GM12875 (cell line): ENCODE results near the gene UNC5B.
"Not testable (repeated sequence)": the region's sequence is repeated elsewhere in the genome, so short reads cannot be mapped to it uniquely, and the experiment has no call there.

ENCODE experiments used
- H3K4me3 ChIP-seq: one replicate; pipeline ENCODE4 v1.5.1; 2011; ENCODE audit warnings: low read depth, low read length, control low read depth
- CTCF ChIP-seq: IDR thresholded peaks from 2 replicates; pipeline ENCODE4 v1.5.1; 2011; ENCODE audit warnings: low read depth, mild to moderate bottlenecking, control low read depth, inconsistent platforms, low read length, moderate library complexity, borderline replicate concordance; ENCODE audit not compliant: insufficient read depth

UNC5B gene

GRCh38 chr10:71295641-71296040 is 83.3 kb downstream of the UNC5B start:
- H3K4me3 ChIP-seq: no peak overlapping the region
- TF ChIP-seq CTCF: no peak

- H3K4me3 ChIP-seq: no peak overlapping the region
- no peak for TF ChIP-seq CTCF
Measured at GRCh38 chr10:71296086-71296485, 83.7 kb downstream of the UNC5B start.

- not testable (repeated sequence) for H3K4me3 ChIP-seq
Measured at GRCh38 chr10:71296811-71297210, 84.4 kb downstream of the UNC5B start.

- TF ChIP-seq CTCF: no peak
- no peak overlapping the region for H3K4me3 ChIP-seq
Measured at GRCh38 chr10:71297343-71297742, 85.0 kb downstream of the UNC5B start.

- no peak overlapping the region for H3K4me3 ChIP-seq
Measured at GRCh38 chr10:71299071-71299785, 86.9 kb downstream of the UNC5B start.

GRCh38 chr10:71300555-71301370 is 88.4 kb downstream of the UNC5B start:
- no peak overlapping the region for H3K4me3 ChIP-seq
- TF ChIP-seq CTCF: no peak

More at GRCh38 chr10:71299071-71299785, 86.9 kb downstream of the UNC5B start:
- no peak for TF ChIP-seq CTCF

GRCh38 chr10:71301371-71301916 is 89.1 kb downstream of the UNC5B start:
- TF ChIP-seq CTCF: no peak

More at GRCh38 chr10:71301371-71301916, 89.1 kb downstream of the UNC5B start:
- H3K4me3 ChIP-seq: no peak overlapping the region
